VCaP (cell line): ENCODE results near the gene MIB1.

ENCODE experiments used
- H3K27ac ChIP-seq: fragments of 450-650 bp; 2 replicates; pipeline ENCODE4 v1.5.1; 2017
- CTCF ChIP-seq: fragments of 450-650 bp; conservative IDR thresholded peaks from 2 replicates; pipeline ENCODE4 v1.5.1; 2017; ENCODE audit warnings: mild to moderate bottlenecking, moderate library complexity

The MIB1 gene

GRCh38 chr18:21740538-21741311, at the start of gene MIB1:
MIB1 (plus strand) TSS chr18:21740792; CDS start chr18:21741584, 792 bp downstream.
- peak within 1 kb of the TSS; percentile 95 for H3K27ac ChIP-seq
- no peak for TF ChIP-seq CTCF

GRCh38 chr18:21693322-21693721, 47.3 kb upstream of the MIB1 start:
- no peak for TF ChIP-seq CTCF
- no peak overlapping the region for H3K27ac ChIP-seq

GRCh38 chr18:21700528-21701075, 40.0 kb upstream of the MIB1 start:
- TF ChIP-seq CTCF, result no peak
- H3K27ac ChIP-seq, result no peak overlapping the region

GRCh38 chr18:21701621-21702020, 39.0 kb upstream of the MIB1 start:
- no peak for TF ChIP-seq CTCF
- H3K27ac ChIP-seq, result no peak overlapping the region

GRCh38 chr18:21702602-21703001, 38.0 kb upstream of the MIB1 start:
- TF ChIP-seq CTCF, result no peak
- no peak overlapping the region for H3K27ac ChIP-seq

- no peak for TF ChIP-seq CTCF
- H3K27ac ChIP-seq, result peak overlapping the region; percentile 75
Measured at GRCh38 chr18:21703241-21703820, 37.3 kb upstream of the MIB1 start.

GRCh38 chr18:21704603-21705364, 35.8 kb upstream of the MIB1 start, which contains the start of gene ABHD3:
ABHD3 (minus strand) TSS chr18:21704774; CDS start chr18:21704665, 109 bp downstream.
- peak within 1 kb of the TSS; percentile 75 for H3K27ac ChIP-seq
- TF ChIP-seq CTCF, result peak; percentile 44
